Measurements from ENCODE around the gene HOXA6. TPM values are rescaled to one million over a fixed set of nuclear protein-coding genes. Genes with fewer than 3 reads are reported as not detected.

The HOXA6 gene
- total and polyA plus RNA-seq, 10 of the 15 experiments (the other 5 are each of a cell fraction or from before 2014, with no cell fraction given), result 0.08 TPM; not detected in 9

- in situ Hi-C loops (cut with MboI) (no loop called here), intact Hi-C loops (cut with micrococcal nuclease; ENCODE audit: unreplicated experiment) (no loop called here)
- ChIA-PET CTCF (no interaction called here), RAD21 (ENCODE audit: unreplicated experiment) (no interaction called here), SMC1A (ENCODE audit: uncharacterized antibody, unreplicated experiment) (no interaction called here), POLR2A (no interaction called here)
- Histone ChIP-seq H2AFZ (ENCODE audit: control insufficient read depth, low read depth, low read length) (no peak overlapping the region), H3K4me2 (ENCODE audit: control insufficient read depth, insufficient read depth) (no peak overlapping the region), H3K27ac (ENCODE audit: control insufficient read depth, insufficient read depth) (no peak overlapping the region), H3K36me3 (ENCODE audit: control insufficient read depth in 2 of 2, insufficient read depth in 2 of 2, low read length in 1 of 2) (no peaks in the 10 kb centered on the region), H4K20me1 (ENCODE audit: control insufficient read depth, insufficient read depth) (no peaks in the 10 kb centered on the region), H3K9ac (ENCODE audit: control insufficient read depth, insufficient read depth, low read length) (no peak overlapping the region), H3K27me3 (replicated peaks in 1 of 2; ENCODE audit: control insufficient read depth in 2 of 2, insufficient read depth in 2 of 2, low read length in 1 of 2) (peaks cover 0 to 2% of the 10 kb centered on the region in 2 experiments; a peak in 3 of 4 replicates), H3K9me3 (replicated peaks; ENCODE audit: control insufficient read depth, insufficient read depth, low read length) (no peaks in the 10 kb centered on the region), H3K79me2 (ENCODE audit: control insufficient read depth, insufficient read depth, low read length) (no peaks in the 10 kb centered on the region), H3K4me1 (ENCODE audit: control insufficient read depth, insufficient read depth, low read length) (no peaks in the 10 kb centered on the region), H3K4me3 (no peak overlapping the region)
- FAIRE-seq (no peak), ATAC-seq (no peak), DNase-seq (ENCODE audit: low read depth, low spot score) (no peak)
- TF ChIP-seq POU2F2 (IDR thresholded peaks at IDR 0.05; ENCODE audit: borderline replicate concordance, low read depth, low read length), result no peak
- TF ChIP-seq SMARCA5 (IDR thresholded peaks at IDR 0.05), result no peak
- TF ChIP-seq ZNF24 (IDR thresholded peaks at IDR 0.05), result no peak
- TF ChIP-seq E2F8 (IDR thresholded peaks at IDR 0.05; ENCODE audit: low read depth, partially characterized antibody), result no peak
- no peak for TF ChIP-seq MEF2A (IDR thresholded peaks at IDR 0.05; ENCODE audit: insufficient read depth, low read depth, low read length)
- TF ChIP-seq SIX5 (IDR thresholded peaks at IDR 0.05; ENCODE audit: low read depth, low read length, severe bottlenecking), result no peak
- TF ChIP-seq BACH1 (IDR thresholded peaks at IDR 0.05; ENCODE audit: borderline replicate concordance), result no peak
- BruUV-seq (replicated peaks), result no TSS peak
- 57% methylated on average over 5 of the region's 5 CpGs for WGBS (ENCODE audit: insufficient coverage, insufficient replicate concordance, low lambda C conversion rate, missing lambda C conversion rate)
Observed at GRCh38 chr7:27125986-27126394, 21.6 kb downstream of the HOXA6 start.

Measured in GM12878 (cell line).